ENCODE results near the gene PPT2.

The PPT2 gene

GRCh38 chr6:32117461-32117860 is 36.5 kb upstream of the PPT2 start:
- Histone ChIP-seq H3K4me3 (replicated peaks; ENCODE audit: insufficient read depth, low read length) (no peak overlapping the region), H3K27ac (replicated peaks) (no peak overlapping the region), H3K27me3 (ENCODE audit: insufficient read depth, poor library complexity, severe bottlenecking) (no peaks in the 10 kb centered on the region)
- TF ChIP-seq SPI1 (IDR thresholded peaks at IDR 0.05; ENCODE audit: borderline replicate concordance, low read depth) (no peak), GABPA (IDR thresholded peaks at IDR 0.05; ENCODE audit: low read depth) (no peak), REST (IDR thresholded peaks at IDR 0.05; ENCODE audit: insufficient replicate concordance, low read depth) (no peak), POLR2AphosphoS5 (IDR thresholded peaks at IDR 0.05; ENCODE audit: low read depth) (no peak), CTCF (IDR thresholded peaks at IDR 0.05; ENCODE audit: insufficient read depth, low read length) (no peak)
- DNase-seq (ENCODE audit: low read depth in 1 of 2, low spot score in 1 of 2) = no peak

GRCh38 chr6:32118782-32119628 is 34.9 kb upstream of the PPT2 start:
- Histone ChIP-seq H3K4me3 (replicated peaks; ENCODE audit: insufficient read depth, low read length) (no peak overlapping the region), H3K27me3 (ENCODE audit: insufficient read depth, poor library complexity, severe bottlenecking) (no peaks in the 10 kb centered on the region), H3K27ac (replicated peaks) (no peak overlapping the region)
- DNase-seq (ENCODE audit: low read depth in 1 of 2, low spot score in 1 of 2) = peak in 1 of 2 experiments; percentile 78
- peak; percentile 43; the same call in 1 of the 2 replicates for TF ChIP-seq POLR2AphosphoS5 (IDR thresholded peaks at IDR 0.05; ENCODE audit: low read depth)
- TF ChIP-seq REST (IDR thresholded peaks at IDR 0.05; ENCODE audit: insufficient replicate concordance, low read depth) = no peak
- peak; percentile 87 for TF ChIP-seq CTCF (IDR thresholded peaks at IDR 0.05; ENCODE audit: insufficient read depth, low read length)
- no peak for TF ChIP-seq SPI1 (IDR thresholded peaks at IDR 0.05; ENCODE audit: borderline replicate concordance, low read depth)
- no peak for TF ChIP-seq GABPA (IDR thresholded peaks at IDR 0.05; ENCODE audit: low read depth)

- TF ChIP-seq POLR2AphosphoS5 (IDR thresholded peaks at IDR 0.05; ENCODE audit: low read depth) = no peak
- TF ChIP-seq CTCF (IDR thresholded peaks at IDR 0.05; ENCODE audit: insufficient read depth, low read length) = no peak
- TF ChIP-seq SPI1 (IDR thresholded peaks at IDR 0.05; ENCODE audit: borderline replicate concordance, low read depth) = no peak
- TF ChIP-seq GABPA (IDR thresholded peaks at IDR 0.05; ENCODE audit: low read depth) = no peak
- TF ChIP-seq REST (IDR thresholded peaks at IDR 0.05; ENCODE audit: insufficient replicate concordance, low read depth) = no peak
- Histone ChIP-seq H3K27me3 (ENCODE audit: insufficient read depth, poor library complexity, severe bottlenecking) (no peaks in the 10 kb centered on the region), H3K4me3 (replicated peaks; ENCODE audit: insufficient read depth, low read length) (no peak overlapping the region), H3K27ac (replicated peaks) (no peak overlapping the region)
- no peak for DNase-seq (ENCODE audit: low read depth in 1 of 2, low spot score in 1 of 2)
These were observed 33.3 kb upstream of the PPT2 start for GRCh38 chr6:32120573-32121059.
